Caco-2 (cell line): ENCODE measurements around the gene TTC39B. TPM values are rescaled to one million over a fixed set of nuclear protein-coding genes. Genes with fewer than 3 reads are reported as not detected.

Experiments used
- BruUV-seq: library from RNA; stranded (reverse); fragments of 400-500 nt; replicated peaks from 2 replicates; lab custom pipeline; 2021; lab: Mats Ljungman, UMichigan
- CTCF ChIA-PET: fragments of 300-600 bp; sonication (Branson Sonifier 250); formaldehyde crosslinking; loops from one replicate; lab custom pipeline; 2022; ENCODE audit warnings: antibody characterized with exemption; lab: Charles Lee
- POLR2A ChIA-PET: fragments of 300-600 bp; sonication (Branson Sonifier 250); formaldehyde crosslinking; loops from one replicate; lab custom pipeline; 2022; ENCODE audit warnings: antibody characterized with exemption; lab: Charles Lee
- DNase-seq, 2 experiments: peaks; one replicate each; pipeline versions ENCODE4 v3.0.0 to v3.0.0-alpha.2; 2020 to 2022
- H3K27me3 ChIP-seq: replicated peaks from 2 replicates; pipeline ENCODE4 v1.6.0; 2011; ENCODE audit warnings: low read length; ENCODE audit not compliant: control insufficient read depth, insufficient read depth
- H3K36me3 ChIP-seq: 2 replicates; pipeline ENCODE4 v1.5.1; 2011; ENCODE audit warnings: low read length; ENCODE audit not compliant: control insufficient read depth, insufficient read depth
- H3K4me1 ChIP-seq: fragments of 250-450 bp; sonication (Bioruptor Pico); 2 replicates; pipeline ENCODE4 v1.5.1; 2020; ENCODE audit warnings: mild to moderate bottlenecking
- H3K4me3 ChIP-seq: 2 replicates; pipeline ENCODE4 v1.5.1; 2011; ENCODE audit warnings: low read depth, mild to moderate bottlenecking, control low read depth, low read length
- H3K9me3 ChIP-seq: fragments of 250-450 bp; sonication (Bioruptor Pico); 2 replicates; pipeline ENCODE4 v1.5.1; 2020; ENCODE audit warnings: mild to moderate bottlenecking, moderate library complexity
- H3K27ac Mint-ChIP-seq: one replicate; pipeline ENCODE4 v1.8.0; 2022; ENCODE audit warnings: mixed read lengths; ENCODE audit not compliant: unreplicated experiment
- H3K27me3 Mint-ChIP-seq: one replicate; pipeline ENCODE4 v1.8.0; 2022; ENCODE audit warnings: mixed read lengths; ENCODE audit not compliant: insufficient read depth, unreplicated experiment
- H3K36me3 Mint-ChIP-seq: one replicate; pipeline ENCODE4 v1.8.0; 2022; ENCODE audit warnings: mild to moderate bottlenecking, mixed read lengths; ENCODE audit not compliant: insufficient read depth, unreplicated experiment
- H3K4me1 Mint-ChIP-seq: one replicate; pipeline ENCODE4 v1.8.0; 2022; ENCODE audit warnings: low read depth, mixed read lengths; ENCODE audit not compliant: unreplicated experiment
- H3K4me3 Mint-ChIP-seq: one replicate; pipeline ENCODE4 v1.8.0; 2022; ENCODE audit warnings: mild to moderate bottlenecking, moderate library complexity, mixed read lengths; ENCODE audit not compliant: unreplicated experiment
- H3K9me3 Mint-ChIP-seq: one replicate; pipeline ENCODE4 v1.8.0; 2022; ENCODE audit warnings: mixed read lengths; ENCODE audit not compliant: unreplicated experiment
- CTCF ChIP-seq, 2 experiments: fragments of 200-600 bp in 1 of 2; IDR thresholded peaks; 1 replicate in 1 of 2; 2 replicates in 1 of 2; pipeline versions ENCODE4 v1.5.1 to v1.8.0; 2011 to 2022; ENCODE audit warnings: antibody characterized with exemption in 1 of 2, control low read depth in 1 of 2, inconsistent platforms in 1 of 2, low read depth in 1 of 2, low read length in 1 of 2, mild to moderate bottlenecking in 1 of 2, moderate library complexity in 1 of 2; ENCODE audit not compliant: insufficient read depth in 1 of 2, severe bottlenecking in 1 of 2, unreplicated experiment in 1 of 2
- intact Hi-C: fragments of 100-400 bp; cut with micrococcal nuclease; formaldehyde crosslinking; loops from one replicate; pipeline ENCODE4 v1.10.0; 2022; ENCODE audit not compliant: unreplicated experiment
- total RNA-seq: library from RNA; stranded (reverse); gene quantifications from 2 replicates; pipeline ENCODE4 v1.2.3, GENCODE V29; 2022

The TTC39B gene
- total RNA-seq, 1 experiment from 2014 or later: 6.9 TPM

- POLR2A ChIA-PET: no interaction called here
- Mint-ChIP-seq H3K36me3 (no peaks in the 10 kb centered on the region), H3K4me3 (no peak overlapping the region), H3K27ac (no peak overlapping the region), H3K9me3 (peaks cover 15% of the 10 kb centered on the region), H3K4me1 (no peaks in the 10 kb centered on the region), H3K27me3 (no peaks in the 10 kb centered on the region)
- no peaks in the 10 kb centered on the region for H3K4me1 ChIP-seq
- no peaks in the 10 kb centered on the region for H3K27me3 ChIP-seq
- CTCF ChIA-PET: interaction anchor here (0.6 kb wide), 1 partner anchor 196 kb away, joined by 8 read pairs; no protein-coding TSS in a partner anchor
- TF ChIP-seq CTCF (IDR thresholded peaks at IDR 0.05; ENCODE audit: insufficient read depth in 1 of 2, low read depth in 1 of 2, low read length in 1 of 2, severe bottlenecking in 1 of 2, unreplicated experiment in 1 of 2): peak; percentile 29 to 40
- peak in 1 of 2 experiments; percentile 8 for DNase-seq
- no peaks in the 10 kb centered on the region for H3K36me3 ChIP-seq
- H3K9me3 ChIP-seq: no peaks in the 10 kb centered on the region
- intact Hi-C loops: no loop called here
- H3K4me3 ChIP-seq: no peak overlapping the region
- BruUV-seq: no TSS peak
Measured at GRCh38 chr9:15231788-15232635, 75.0 kb downstream of the TTC39B start.

- H3K4me3 ChIP-seq: no peak overlapping the region
- Mint-ChIP-seq H3K4me1 (no peaks in the 10 kb centered on the region), H3K27ac (no peak overlapping the region), H3K9me3 (no peaks in the 10 kb centered on the region), H3K27me3 (no peaks in the 10 kb centered on the region), H3K36me3 (no peaks in the 10 kb centered on the region), H3K4me3 (no peak overlapping the region)
- no peaks in the 10 kb centered on the region for H3K27me3 ChIP-seq
- no peak for TF ChIP-seq CTCF (IDR thresholded peaks at IDR 0.05; ENCODE audit: insufficient read depth in 1 of 2, low read depth in 1 of 2, low read length in 1 of 2, severe bottlenecking in 1 of 2, unreplicated experiment in 1 of 2)
- H3K4me1 ChIP-seq: no peaks in the 10 kb centered on the region
- ChIA-PET POLR2A (no interaction called here), CTCF (no interaction called here)
- no TSS peak for BruUV-seq
- no peaks in the 10 kb centered on the region for H3K36me3 ChIP-seq
- intact Hi-C loops: no loop called here
- no peaks in the 10 kb centered on the region for H3K9me3 ChIP-seq
- DNase-seq: no peak
Measured at GRCh38 chr9:15229409-15229808, 77.6 kb downstream of the TTC39B start.

GRCh38 chr9:15227491-15227890, 79.5 kb downstream of the TTC39B start:
- no peak for DNase-seq
- POLR2A ChIA-PET: no interaction called here
- Mint-ChIP-seq H3K27me3 (no peaks in the 10 kb centered on the region), H3K4me3 (no peak overlapping the region), H3K9me3 (no peaks in the 10 kb centered on the region), H3K36me3 (no peaks in the 10 kb centered on the region), H3K27ac (no peak overlapping the region), H3K4me1 (no peaks in the 10 kb centered on the region)
- Histone ChIP-seq H3K27me3 (no peaks in the 10 kb centered on the region), H3K9me3 (no peaks in the 10 kb centered on the region), H3K4me3 (no peak overlapping the region), H3K4me1 (no peaks in the 10 kb centered on the region), H3K36me3 (no peaks in the 10 kb centered on the region; the same call in 1 of the 2 replicates)
- BruUV-seq: no TSS peak
- intact Hi-C loops: no loop called here
- CTCF ChIA-PET: no interaction called here
- TF ChIP-seq CTCF (IDR thresholded peaks at IDR 0.05; ENCODE audit: insufficient read depth in 1 of 2, low read depth in 1 of 2, low read length in 1 of 2, severe bottlenecking in 1 of 2, unreplicated experiment in 1 of 2): no peak
